Heart right ventricle (tissue), 16 donors: ENCODE measurements around the gene C9orf43. TPM values are rescaled to one million over a fixed set of nuclear protein-coding genes. Genes with fewer than 3 reads are reported as not detected.

ENCODE experiments used
- ATAC-seq, 8 donors: fragments of 200-7000 bp; cut with Tn5 transposase; one replicate each; pipeline ENCODE4 v1.9.1; 2020; ENCODE audit warnings: mild to moderate bottlenecking in 8 of 8, moderate library complexity in 8 of 8, moderate number of reproducible peaks in 1 of 8
- DNase-seq, 2 donors: peaks; one replicate each; pipeline ENCODE4 v3.0.0-alpha.2; 2020
- H3K27ac ChIP-seq, 10 donors: fragments of 200-600 bp; sonication (generic) in 2 of 10; one replicate each; pipeline versions ENCODE4 v1.5.0 to v1.8.0; 2020 to 2022; ENCODE audit warnings: mild to moderate bottlenecking in 3 of 10
- H3K27me3 ChIP-seq, 7 donors: fragments of 200-600 bp; one replicate each; pipeline ENCODE4 v1.8.0; 2021 to 2022; ENCODE audit warnings: mild to moderate bottlenecking in 2 of 7
- H3K36me3 ChIP-seq, 9 donors: fragments of 200-600 bp; sonication (generic) in 1 of 9; one replicate each; pipeline versions ENCODE4 v1.5.0 to v1.8.0; 2020 to 2022; ENCODE audit warnings: mild to moderate bottlenecking in 2 of 9
- H3K4me1 ChIP-seq, 9 donors: fragments of 200-600 bp; sonication (generic) in 1 of 9; one replicate each; pipeline versions ENCODE4 v1.5.0 to v1.8.0; 2020 to 2022; ENCODE audit warnings: mild to moderate bottlenecking in 4 of 9
- H3K4me3 ChIP-seq, 10 donors: fragments of 200-600 bp; sonication (generic) in 2 of 10; one replicate each; pipeline versions ENCODE4 v1.5.0 to v1.8.0; 2020 to 2022; ENCODE audit warnings: mild to moderate bottlenecking in 7 of 10, moderate library complexity in 2 of 10
- H3K9me3 ChIP-seq, 11 donors: fragments of 200-600 bp in 10 of 11; sonication (generic) in 2 of 11; one replicate each; pipeline versions ENCODE4 v1.5.0 to v1.8.0; 2013 to 2022; ENCODE audit warnings: mild to moderate bottlenecking in 2 of 11, control low read depth in 1 of 11, moderate library complexity in 1 of 11
- CTCF ChIP-seq, 9 donors: fragments of 200-600 bp; sonication (generic) in 2 of 9; IDR thresholded peaks; one replicate each; pipeline versions ENCODE4 v1.5.0 to v1.8.0; 2021 to 2022; ENCODE audit warnings: antibody characterized with exemption in 9 of 9, mild to moderate bottlenecking in 5 of 9, moderate library complexity in 1 of 9
- WGBS, 2 donors: extraction: QIAGEN DNeasy Blood & Tissue Kit; methylation state at CpG; one replicate each; pipeline ENCODE4 v1.1.7; 2013; ENCODE audit warnings: inconsistent platforms in 1 of 2; 5-methylcytosine and 5-hydroxymethylcytosine counted together
- intact Hi-C, 10 donors: fragments of 100-400 bp; cut with DNase I; formaldehyde crosslinking; loops; one replicate each; pipeline versions ENCODE4 v1.11.1 to v1.14.2; 2022
- polyA plus RNA-seq, 2 donors: library from polyadenylated mRNA; stranded (reverse); fragments of 200-250 nt; gene quantifications; one replicate each; pipeline ENCODE4 v1.2.3, GENCODE V29; 2013
- total RNA-seq, 10 donors: library from RNA; stranded (reverse); fragmentation: NEBNext Ultra II Directional in 3 of 10; extraction: Animal tissue kit (Norgen Biotek cat#: 25700) in 3 of 10; gene quantifications; one replicate each; pipeline versions ENCODE4 v1.2.1 to v1.2.4, GENCODE V29; 2021 to 2023
- donor health status: Arrhythmogenic right ventricular cardiomyopathy.
- donor health status: ischemic (EF 13 %, LVEDD 7.1; RV severe dilation, severe dysfunction).
- donor health status: healthy with polysubstance abuse.
- donor health status: DM: no; HTN: yes; CAD: no.
- donor health status: DM: no; HTN: no; CAD: no.
- donor health status: ischemic (EF 25% LVEDD 6.9; RV normal size, moderate dysfunction).
- donor health status: ischemic (EF 25% LVEDD 5.7; RV mildly dilated, moderate dysfunction).
- donor health status: healthy.
- donor health status: DM: yes; HTN: yes; CAD: no.
- donor health status: Ischemic cardiomyopathy.
- donor health status: ischemic (EF 35%, LVEDD 5.7; RV mildly dilated, moderate dysfunction).
- donor health status: nonischemic (EF 11% LVEDD 7.7; RV severe dilation, severe dysfunction).
- donor health status: DM: yes; HTN: yes; CAD: no.
- donor health status: PGD.
- donor health status: ischemic (EF 29% LVEDD 5.4; RV normal size, mild dysfunction).
- donor health status: nonischemic (EF 23%, LVEDD 6.1; RV moderate dilation, normal function).

The C9orf43 gene
- total and polyA plus RNA-seq, 12 donors: 0.06 to 1.1 (median 0.28) TPM; not detected in 2

- Histone ChIP-seq H3K9me3 (no peaks in the 10 kb centered on the region), H3K27me3 (no peaks in the 10 kb centered on the region), H3K36me3 (no peaks in the 10 kb centered on the region), H3K4me1 (peaks cover 21 to 43% (median 31%) of the 10 kb centered on the region in 9 donors), H3K27ac (peak overlapping the region; percentile 71 to 98 (median 90)), H3K4me3 (no peak overlapping the region)
- no peak for TF ChIP-seq CTCF (IDR thresholded peaks at IDR 0.05)
- intact Hi-C loops: loop anchor here in 5 of 10 donors (5.0 kb wide), 3 partner anchors 36 to 116 kb away; no protein-coding TSS in a partner anchor
- ATAC-seq: no peak
- no peak for DNase-seq
- 96 to 98% methylated on average over 2 of the region's 2 CpGs for WGBS, 2 donors
Measured at GRCh38 chr9:113456235-113456634, 45.7 kb downstream of the C9orf43 start.

DNA sequence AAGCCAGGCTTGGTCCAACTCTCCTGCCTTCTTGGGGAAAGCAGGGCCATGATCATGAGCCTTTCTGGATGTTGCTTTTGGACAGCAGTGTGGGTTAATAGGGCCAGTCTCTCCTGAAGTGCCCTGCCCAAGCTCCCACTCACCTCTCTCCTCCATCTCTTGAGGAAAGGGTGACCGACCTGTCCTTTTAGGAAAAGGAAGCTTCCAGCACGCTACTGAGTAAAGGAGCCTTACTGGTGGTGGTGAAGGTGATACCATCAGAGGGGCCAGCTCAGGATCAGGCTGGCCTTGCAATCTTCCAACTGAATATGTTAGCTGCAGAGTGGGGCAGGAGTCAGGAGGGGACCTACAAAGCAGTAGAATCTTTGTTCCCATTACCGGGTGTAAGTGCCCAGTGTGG, 50.7 kb downstream of the C9orf43 start:
- ATAC-seq (no peak), DNase-seq (no peak)
- H3K27me3 ChIP-seq: peaks cover 0 to 11% (median 0%) of the 10 kb centered on the region in 7 donors
- TF ChIP-seq CTCF (IDR thresholded peaks at IDR 0.05): no peak
- H3K9me3 ChIP-seq: no peaks in the 10 kb centered on the region
- intact Hi-C loops: loop anchor here in 3 of 10 donors (5.0 kb wide), 3 partner anchors 36 to 111 kb away; no protein-coding TSS in a partner anchor
- no peak overlapping the region for H3K27ac ChIP-seq
- peaks cover 3 to 27% (median 14%) of the 10 kb centered on the region in 9 donors for H3K4me1 ChIP-seq
- no peaks in the 10 kb centered on the region for H3K36me3 ChIP-seq
- 96 to 99% methylated on average over 3 of the region's 3 CpGs for WGBS, 2 donors
- H3K4me3 ChIP-seq: no peak overlapping the region

- H3K4me3 ChIP-seq: no peak overlapping the region
- H3K27me3 ChIP-seq: peaks cover 0 to 11% (median 0%) of the 10 kb centered on the region in 7 donors
- WGBS, 2 donors: 95 to 99% methylated on average over 4 of the region's 4 CpGs
- no peaks in the 10 kb centered on the region for H3K36me3 ChIP-seq
- ATAC-seq (no peak), DNase-seq (no peak)
- peaks cover 0 to 22% (median 9%) of the 10 kb centered on the region in 9 donors for H3K4me1 ChIP-seq
- intact Hi-C loops: loop anchor here in 3 of 10 donors (5.0 kb wide), 3 partner anchors 35 to 110 kb away; no protein-coding TSS in a partner anchor
- TF ChIP-seq CTCF (IDR thresholded peaks at IDR 0.05): no peak
- no peak overlapping the region for H3K27ac ChIP-seq
- H3K9me3 ChIP-seq: peaks cover 0 to 2% (median 0%) of the 10 kb centered on the region in 11 donors
Measured at GRCh38 chr9:113461943-113462342, 51.4 kb downstream of the C9orf43 start.

- 70 to 80% methylated on average over 11 of the region's 11 CpGs for WGBS, 2 donors
- ATAC-seq (peak in 1 of 8 donors; percentile 6), DNase-seq (no peak)
- intact Hi-C loops: loop anchor here in 3 of 10 donors (5.0 kb wide), 3 partner anchors 34 to 109 kb away; no protein-coding TSS in a partner anchor
- Histone ChIP-seq H3K36me3 (no peaks in the 10 kb centered on the region), H3K4me3 (peak overlapping the region in 1 of 10 donors; percentile 59), H3K4me1 (peaks cover 0 to 20% (median 9%) of the 10 kb centered on the region in 9 donors), H3K27ac (peak overlapping the region in 2 of 10 donors; percentile 85 to 91), H3K9me3 (peaks cover 0 to 6% (median 0%) of the 10 kb centered on the region in 11 donors), H3K27me3 (peaks cover 0 to 11% (median 0%) of the 10 kb centered on the region in 7 donors)
- no peak for TF ChIP-seq CTCF (IDR thresholded peaks at IDR 0.05)
Measured at GRCh38 chr9:113462781-113463286, 52.3 kb downstream of the C9orf43 start.
